ENCODE results near the gene DLGAP1. TPM values are rescaled to one million over a fixed set of nuclear protein-coding genes. Genes with fewer than 3 reads are reported as not detected.

Gene DLGAP1
- total and polyA plus RNA-seq, 4 donors, result 0.06 to 1.2 (median 0.17) TPM; not detected in 1

DNA sequence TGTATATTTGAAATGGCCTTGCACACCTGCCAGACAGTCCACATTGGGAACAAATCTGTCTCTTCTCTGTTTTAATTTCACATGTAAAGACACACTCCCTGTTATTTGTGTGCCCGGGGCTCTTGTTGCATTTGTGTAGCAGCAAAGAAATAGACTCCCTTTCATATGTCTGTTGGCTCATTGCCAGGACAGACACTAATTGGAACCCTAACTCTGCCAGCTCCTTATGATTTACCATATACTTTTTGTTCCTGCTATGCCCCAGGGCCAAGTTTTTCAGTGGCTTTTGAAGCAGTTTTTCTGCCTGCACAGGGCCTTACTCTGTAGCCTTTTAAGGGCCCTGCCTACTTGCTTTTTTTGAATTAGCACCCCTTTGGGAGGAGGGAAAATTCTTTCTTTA, 396.9 kb downstream of the DLGAP1 start:
- Histone ChIP-seq H3K36me3 (ENCODE audit: control insufficient read depth in 4 of 4, insufficient read depth in 3 of 4, low read depth in 1 of 4, low read length in 3 of 4) (no peaks in the 10 kb centered on the region), H3K9ac (ENCODE audit: low read depth in 1 of 2, low read length in 2 of 2) (no peak overlapping the region), H3K4me3 (ENCODE audit: low read depth in 1 of 3, low read length in 3 of 3) (no peak overlapping the region), H3K4me1 (ENCODE audit: control insufficient read depth in 4 of 4, insufficient read depth in 4 of 4, low read length in 3 of 4) (no peaks in the 10 kb centered on the region), H3K27ac (ENCODE audit: low read depth in 1 of 2, low read length in 2 of 2) (no peak overlapping the region), H3K27me3 (ENCODE audit: control insufficient read depth in 4 of 4, insufficient read depth in 4 of 4, low read length in 3 of 4) (no peaks in the 10 kb centered on the region), H3K9me3 (ENCODE audit: control insufficient read depth in 4 of 4, low read length in 3 of 4) (peaks cover 0 to 4% (median 0%) of the 10 kb centered on the region in 4 donors)
- WGBS, result 84% methylated on average over 1 of the region's 1 CpG
- TF ChIP-seq, protein P1, sequence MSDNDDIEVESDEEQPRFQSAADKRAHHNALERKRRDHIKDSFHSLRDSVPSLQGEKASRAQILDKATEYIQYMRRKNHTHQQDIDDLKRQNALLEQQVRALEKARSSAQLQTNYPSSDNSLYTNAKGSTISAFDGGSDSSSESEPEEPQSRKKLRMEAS (IDR thresholded peaks at IDR 0.05), result no peak
- TF ChIP-seq RXRA (IDR thresholded peaks at IDR 0.05) (no peak), NR2F2 (IDR thresholded peaks at IDR 0.05) (no peak), SP1 (IDR thresholded peaks at IDR 0.05) (no peak), TAF1 (conservative IDR thresholded peaks at IDR 0.05) (no peak), EGR1 (IDR thresholded peaks at IDR 0.05; ENCODE audit: low read depth in 2 of 2) (no peak), FOXA1 (IDR thresholded peaks at IDR 0.05) (no peak), YY1 (IDR thresholded peaks at IDR 0.05) (no peak), RAD21 (IDR thresholded peaks at IDR 0.05) (no peak), JUND (IDR thresholded peaks at IDR 0.05) (no peak), HNF4G (IDR thresholded peaks at IDR 0.05) (no peak)
- TF ChIP-seq, protein P2, sequence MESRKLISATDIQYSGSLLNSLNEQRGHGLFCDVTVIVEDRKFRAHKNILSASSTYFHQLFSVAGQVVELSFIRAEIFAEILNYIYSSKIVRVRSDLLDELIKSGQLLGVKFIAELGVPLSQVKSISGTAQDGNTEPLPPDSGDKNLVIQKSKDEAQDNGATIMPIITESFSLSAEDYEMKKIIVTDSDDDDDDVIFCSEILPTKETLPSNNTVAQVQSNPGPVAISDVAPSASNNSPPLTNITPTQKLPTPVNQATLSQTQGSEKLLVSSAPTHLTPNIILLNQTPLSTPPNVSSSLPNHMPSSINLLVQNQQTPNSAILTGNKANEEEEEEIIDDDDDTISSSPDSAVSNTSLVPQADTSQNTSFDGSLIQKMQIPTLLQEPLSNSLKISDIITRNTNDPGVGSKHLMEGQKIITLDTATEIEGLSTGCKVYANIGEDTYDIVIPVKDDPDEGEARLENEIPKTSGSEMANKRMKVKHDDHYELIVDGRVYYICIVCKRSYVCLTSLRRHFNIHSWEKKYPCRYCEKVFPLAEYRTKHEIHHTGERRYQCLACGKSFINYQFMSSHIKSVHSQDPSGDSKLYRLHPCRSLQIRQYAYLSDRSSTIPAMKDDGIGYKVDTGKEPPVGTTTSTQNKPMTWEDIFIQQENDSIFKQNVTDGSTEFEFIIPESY (IDR thresholded peaks at IDR 0.05), result no peak
- TF ChIP-seq, protein P3, sequence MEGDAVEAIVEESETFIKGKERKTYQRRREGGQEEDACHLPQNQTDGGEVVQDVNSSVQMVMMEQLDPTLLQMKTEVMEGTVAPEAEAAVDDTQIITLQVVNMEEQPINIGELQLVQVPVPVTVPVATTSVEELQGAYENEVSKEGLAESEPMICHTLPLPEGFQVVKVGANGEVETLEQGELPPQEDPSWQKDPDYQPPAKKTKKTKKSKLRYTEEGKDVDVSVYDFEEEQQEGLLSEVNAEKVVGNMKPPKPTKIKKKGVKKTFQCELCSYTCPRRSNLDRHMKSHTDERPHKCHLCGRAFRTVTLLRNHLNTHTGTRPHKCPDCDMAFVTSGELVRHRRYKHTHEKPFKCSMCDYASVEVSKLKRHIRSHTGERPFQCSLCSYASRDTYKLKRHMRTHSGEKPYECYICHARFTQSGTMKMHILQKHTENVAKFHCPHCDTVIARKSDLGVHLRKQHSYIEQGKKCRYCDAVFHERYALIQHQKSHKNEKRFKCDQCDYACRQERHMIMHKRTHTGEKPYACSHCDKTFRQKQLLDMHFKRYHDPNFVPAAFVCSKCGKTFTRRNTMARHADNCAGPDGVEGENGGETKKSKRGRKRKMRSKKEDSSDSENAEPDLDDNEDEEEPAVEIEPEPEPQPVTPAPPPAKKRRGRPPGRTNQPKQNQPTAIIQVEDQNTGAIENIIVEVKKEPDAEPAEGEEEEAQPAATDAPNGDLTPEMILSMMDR (IDR thresholded peaks at IDR 0.05; ENCODE audit: low read depth, low read length, missing input control), result no peak
- TF ChIP-seq, protein P4, sequence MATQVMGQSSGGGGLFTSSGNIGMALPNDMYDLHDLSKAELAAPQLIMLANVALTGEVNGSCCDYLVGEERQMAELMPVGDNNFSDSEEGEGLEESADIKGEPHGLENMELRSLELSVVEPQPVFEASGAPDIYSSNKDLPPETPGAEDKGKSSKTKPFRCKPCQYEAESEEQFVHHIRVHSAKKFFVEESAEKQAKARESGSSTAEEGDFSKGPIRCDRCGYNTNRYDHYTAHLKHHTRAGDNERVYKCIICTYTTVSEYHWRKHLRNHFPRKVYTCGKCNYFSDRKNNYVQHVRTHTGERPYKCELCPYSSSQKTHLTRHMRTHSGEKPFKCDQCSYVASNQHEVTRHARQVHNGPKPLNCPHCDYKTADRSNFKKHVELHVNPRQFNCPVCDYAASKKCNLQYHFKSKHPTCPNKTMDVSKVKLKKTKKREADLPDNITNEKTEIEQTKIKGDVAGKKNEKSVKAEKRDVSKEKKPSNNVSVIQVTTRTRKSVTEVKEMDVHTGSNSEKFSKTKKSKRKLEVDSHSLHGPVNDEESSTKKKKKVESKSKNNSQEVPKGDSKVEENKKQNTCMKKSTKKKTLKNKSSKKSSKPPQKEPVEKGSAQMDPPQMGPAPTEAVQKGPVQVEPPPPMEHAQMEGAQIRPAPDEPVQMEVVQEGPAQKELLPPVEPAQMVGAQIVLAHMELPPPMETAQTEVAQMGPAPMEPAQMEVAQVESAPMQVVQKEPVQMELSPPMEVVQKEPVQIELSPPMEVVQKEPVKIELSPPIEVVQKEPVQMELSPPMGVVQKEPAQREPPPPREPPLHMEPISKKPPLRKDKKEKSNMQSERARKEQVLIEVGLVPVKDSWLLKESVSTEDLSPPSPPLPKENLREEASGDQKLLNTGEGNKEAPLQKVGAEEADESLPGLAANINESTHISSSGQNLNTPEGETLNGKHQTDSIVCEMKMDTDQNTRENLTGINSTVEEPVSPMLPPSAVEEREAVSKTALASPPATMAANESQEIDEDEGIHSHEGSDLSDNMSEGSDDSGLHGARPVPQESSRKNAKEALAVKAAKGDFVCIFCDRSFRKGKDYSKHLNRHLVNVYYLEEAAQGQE (IDR thresholded peaks at IDR 0.05), result no peak
- TF ChIP-seq, protein P5, sequence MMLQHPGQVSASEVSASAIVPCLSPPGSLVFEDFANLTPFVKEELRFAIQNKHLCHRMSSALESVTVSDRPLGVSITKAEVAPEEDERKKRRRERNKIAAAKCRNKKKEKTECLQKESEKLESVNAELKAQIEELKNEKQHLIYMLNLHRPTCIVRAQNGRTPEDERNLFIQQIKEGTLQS (IDR thresholded peaks at IDR 0.05), result no peak
- DNase-seq (ENCODE audit: low spot score), result no peak

DNA sequence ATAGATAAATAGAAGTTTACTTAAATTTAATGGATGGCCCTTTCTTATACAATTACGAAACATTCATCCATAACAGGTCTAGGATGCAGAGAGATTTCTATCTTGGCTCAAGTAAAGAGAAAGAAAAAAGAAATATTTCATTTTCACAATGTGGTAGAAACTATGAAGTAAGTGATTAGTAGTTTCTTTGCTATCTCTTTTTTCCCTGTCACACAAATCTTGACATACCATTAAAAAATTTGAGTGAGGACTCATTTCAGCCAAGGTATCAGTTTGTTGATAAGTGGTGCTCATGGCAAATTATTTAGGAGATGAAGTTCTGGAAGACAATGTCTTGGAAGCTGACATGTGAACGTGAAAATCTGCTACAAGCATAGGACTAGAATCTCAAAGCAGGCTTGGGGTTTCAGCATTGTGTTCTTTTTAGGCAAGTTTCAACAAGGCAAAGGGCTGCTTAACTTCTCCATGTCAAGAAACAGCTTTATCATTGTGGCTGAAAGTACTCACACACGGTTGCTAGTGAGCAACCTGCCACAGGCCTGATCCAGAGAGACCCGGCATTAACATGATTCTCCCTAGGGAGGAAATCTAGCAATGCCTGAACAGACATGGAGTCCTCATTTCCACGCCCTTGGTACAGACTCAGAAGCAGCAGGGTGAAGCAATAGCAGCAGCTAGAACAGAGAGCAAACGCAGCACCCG, 414.6 kb downstream of the DLGAP1 start:
- WGBS, result 80% methylated on average over 7 of the region's 7 CpGs
- DNase-seq (ENCODE audit: low spot score), result no peak
- H3K9me3 ChIP-seq (ENCODE audit: control insufficient read depth in 4 of 4, low read length in 3 of 4), result no peaks in the 10 kb centered on the region
- TF ChIP-seq SP1 (IDR thresholded peaks at IDR 0.05) (no peak), TAF1 (conservative IDR thresholded peaks at IDR 0.05) (no peak), NR2F2 (IDR thresholded peaks at IDR 0.05) (no peak), GABPA (IDR thresholded peaks at IDR 0.05 in 1 of 2, conservative IDR thresholded peaks at IDR 0.05 in 1 of 2) (no peak), RXRA (IDR thresholded peaks at IDR 0.05) (no peak), FOXA2 (IDR thresholded peaks at IDR 0.05) (no peak), RAD21 (IDR thresholded peaks at IDR 0.05) (no peak), EGR1 (IDR thresholded peaks at IDR 0.05; ENCODE audit: low read depth in 2 of 2) (no peak)
- TF ChIP-seq, protein P5 (IDR thresholded peaks at IDR 0.05), result no peak
- TF ChIP-seq, protein P3 (IDR thresholded peaks at IDR 0.05; ENCODE audit: low read depth, low read length, missing input control), result no peak

More for the DNA sequence above, 414.6 kb downstream of the DLGAP1 start:
- no peaks in the 10 kb centered on the region for H3K4me1 ChIP-seq (ENCODE audit: control insufficient read depth in 4 of 4, insufficient read depth in 4 of 4, low read length in 3 of 4)
- no peaks in the 10 kb centered on the region for H3K36me3 ChIP-seq (ENCODE audit: control insufficient read depth in 4 of 4, insufficient read depth in 3 of 4, low read depth in 1 of 4, low read length in 3 of 4)
- H3K4me3 ChIP-seq (ENCODE audit: low read depth in 1 of 3, low read length in 3 of 3), result no peak overlapping the region
- no peak overlapping the region for H3K27ac ChIP-seq (ENCODE audit: low read depth in 1 of 2, low read length in 2 of 2)
- H3K27me3 ChIP-seq (ENCODE audit: control insufficient read depth in 4 of 4, insufficient read depth in 4 of 4, low read length in 3 of 4), result peaks cover 0 to 2% (median 0%) of the 10 kb centered on the region in 4 donors
- no peak overlapping the region for H3K9ac ChIP-seq (ENCODE audit: low read depth in 1 of 2, low read length in 2 of 2)

Data from liver (tissue), 9 donors.